Measurements from ENCODE around the gene OSBPL7. TPM values are rescaled to one million over a fixed set of nuclear protein-coding genes. Genes with fewer than 3 reads are reported as not detected.

OSBPL7 gene
- total RNA-seq, 1 donor from 2014 or later, result 5.1 TPM

DNA sequence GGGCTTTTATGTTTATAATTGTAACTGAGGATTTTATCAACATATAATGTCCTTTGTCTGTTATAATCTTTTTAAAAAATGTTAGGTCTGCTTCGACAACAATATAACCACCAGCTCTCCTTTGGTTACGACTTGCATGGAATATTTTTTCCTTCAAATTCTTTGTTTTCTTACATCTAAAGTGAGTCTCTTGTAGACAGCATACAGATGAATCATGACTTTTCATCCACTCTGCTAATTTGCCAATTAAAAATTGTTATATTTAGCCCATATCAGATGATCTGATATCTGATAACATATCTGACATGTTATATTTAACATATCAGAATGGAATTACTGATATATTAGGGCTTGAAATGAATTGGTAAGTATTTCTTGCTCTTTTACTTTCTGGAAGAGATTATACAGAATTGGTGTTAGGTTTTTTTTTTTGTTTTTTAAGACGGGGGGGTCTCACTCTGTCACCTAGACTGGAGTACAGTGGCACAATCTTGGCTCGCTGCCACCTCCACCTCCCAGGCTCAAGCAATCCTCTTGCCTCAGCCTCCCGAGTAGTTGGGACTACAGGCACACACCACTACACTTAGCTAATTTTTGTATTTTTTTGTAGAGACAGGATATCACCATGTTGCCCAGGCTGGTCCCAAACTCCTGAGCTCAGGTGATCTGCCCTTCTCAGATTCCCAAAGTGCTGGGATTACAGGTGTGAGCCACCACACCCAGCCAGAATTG, 61.0 kb downstream of the OSBPL7 start:
- no peaks in the 10 kb centered on the region for H3K4me1 Mint-ChIP-seq
- H3K4me3 ChIP-seq, result no peak overlapping the region
- H3F3A ChIP-seq (ENCODE audit: low read depth), result no peaks in the 10 kb centered on the region
- peaks cover 6% of the 10 kb centered on the region for H3K9me3 ChIP-seq (ENCODE audit: low read depth)
- H3K9me3 Mint-ChIP-seq, result peaks cover 5% of the 10 kb centered on the region
- H3K79me2 ChIP-seq (ENCODE audit: low read depth), result no peaks in the 10 kb centered on the region
- no peaks in the 10 kb centered on the region for H3K4me1 ChIP-seq
- H3K4me2 ChIP-seq, result no peak overlapping the region
- no peak for DNase-seq (ENCODE audit: low spot score)
- no peak overlapping the region for H3K27ac ChIP-seq
- TF ChIP-seq EZH2phosphoT487 (IDR thresholded peaks at IDR 0.05), result no peak
- no peak for TF ChIP-seq EZH2 (IDR thresholded peaks at IDR 0.05)
- TF ChIP-seq, protein P1, sequence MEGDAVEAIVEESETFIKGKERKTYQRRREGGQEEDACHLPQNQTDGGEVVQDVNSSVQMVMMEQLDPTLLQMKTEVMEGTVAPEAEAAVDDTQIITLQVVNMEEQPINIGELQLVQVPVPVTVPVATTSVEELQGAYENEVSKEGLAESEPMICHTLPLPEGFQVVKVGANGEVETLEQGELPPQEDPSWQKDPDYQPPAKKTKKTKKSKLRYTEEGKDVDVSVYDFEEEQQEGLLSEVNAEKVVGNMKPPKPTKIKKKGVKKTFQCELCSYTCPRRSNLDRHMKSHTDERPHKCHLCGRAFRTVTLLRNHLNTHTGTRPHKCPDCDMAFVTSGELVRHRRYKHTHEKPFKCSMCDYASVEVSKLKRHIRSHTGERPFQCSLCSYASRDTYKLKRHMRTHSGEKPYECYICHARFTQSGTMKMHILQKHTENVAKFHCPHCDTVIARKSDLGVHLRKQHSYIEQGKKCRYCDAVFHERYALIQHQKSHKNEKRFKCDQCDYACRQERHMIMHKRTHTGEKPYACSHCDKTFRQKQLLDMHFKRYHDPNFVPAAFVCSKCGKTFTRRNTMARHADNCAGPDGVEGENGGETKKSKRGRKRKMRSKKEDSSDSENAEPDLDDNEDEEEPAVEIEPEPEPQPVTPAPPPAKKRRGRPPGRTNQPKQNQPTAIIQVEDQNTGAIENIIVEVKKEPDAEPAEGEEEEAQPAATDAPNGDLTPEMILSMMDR (IDR thresholded peaks at IDR 0.05), result no peak
- peaks cover 15% of the 10 kb centered on the region for H3K27me3 Mint-ChIP-seq (ENCODE audit: insufficient read depth, low read depth)
- no peak overlapping the region for H3K27ac Mint-ChIP-seq
- H3K9ac ChIP-seq, result no peak overlapping the region
- H3K4me3 Mint-ChIP-seq, result no peak overlapping the region
- no peaks in the 10 kb centered on the region for H4K20me1 ChIP-seq (ENCODE audit: low read depth)
- no peaks in the 10 kb centered on the region for H3K36me3 ChIP-seq
- no peaks in the 10 kb centered on the region for H3K36me3 Mint-ChIP-seq
- H2AFZ ChIP-seq (replicated peaks), result no peak overlapping the region
- peaks cover 46% of the 10 kb centered on the region for H3K27me3 ChIP-seq

DNA sequence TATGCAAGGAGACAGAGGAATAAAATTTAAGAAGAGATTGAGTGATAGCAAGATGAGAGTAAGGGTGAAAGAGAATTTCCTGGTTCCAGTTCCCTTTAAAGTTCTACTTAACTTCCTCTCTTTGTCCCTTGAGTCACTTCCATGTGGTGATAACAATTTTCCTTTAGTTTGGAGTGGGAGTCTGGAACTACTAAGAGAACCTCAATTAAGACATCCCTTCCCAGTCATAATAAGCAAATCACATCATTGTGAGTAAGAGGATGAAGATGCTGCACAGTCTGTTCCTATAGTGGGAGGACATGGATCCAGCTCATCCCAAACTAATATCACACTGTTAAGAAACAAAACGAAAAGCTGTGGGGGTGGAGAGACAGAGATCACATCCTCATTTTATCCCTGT, 64.2 kb downstream of the OSBPL7 start:
- Histone ChIP-seq H3K4me2 (no peak overlapping the region), H3F3A (ENCODE audit: low read depth) (no peaks in the 10 kb centered on the region), H2AFZ (replicated peaks) (no peak overlapping the region), H3K27ac (no peak overlapping the region), H3K36me3 (no peaks in the 10 kb centered on the region), H3K9me3 (ENCODE audit: low read depth) (no peaks in the 10 kb centered on the region), H3K9ac (no peak overlapping the region), H3K4me3 (no peak overlapping the region), H4K20me1 (ENCODE audit: low read depth) (no peaks in the 10 kb centered on the region), H3K79me2 (ENCODE audit: low read depth) (no peaks in the 10 kb centered on the region), H3K4me1 (no peaks in the 10 kb centered on the region), H3K27me3 (peaks cover 56% of the 10 kb centered on the region)
- Mint-ChIP-seq H3K9me3 (peaks cover 7% of the 10 kb centered on the region), H3K4me3 (no peak overlapping the region), H3K4me1 (no peaks in the 10 kb centered on the region), H3K36me3 (no peaks in the 10 kb centered on the region), H3K27ac (no peak overlapping the region), H3K27me3 (ENCODE audit: insufficient read depth, low read depth) (peaks cover 12% of the 10 kb centered on the region)
- DNase-seq (ENCODE audit: low spot score), result no peak
- TF ChIP-seq EZH2phosphoT487 (IDR thresholded peaks at IDR 0.05), result no peak
- TF ChIP-seq, protein P1 (IDR thresholded peaks at IDR 0.05), result no peak
- TF ChIP-seq EZH2 (IDR thresholded peaks at IDR 0.05), result no peak

Other genes with a start within 250 kb of the OSBPL7 start
- 454 and 543 TPM in 2 replicates for gene KPNB1, start 171.9 kb downstream of the OSBPL7 start, total RNA-seq (ENCODE audit: low replicate concordance)
- 3.0 and 21.6 TPM in 2 replicates for gene TBKBP1, start 127.6 kb downstream of the OSBPL7 start, total RNA-seq (ENCODE audit: low replicate concordance)
- gene TBX21, start 88.6 kb downstream of the OSBPL7 start, total RNA-seq (ENCODE audit: low replicate concordance), result 0.12 TPM in 1 of 2 replicates, not detected in the other
- 48.2 and 63.3 TPM in 2 replicates for gene MRPL10, start 9.7 kb upstream of the OSBPL7 start, total RNA-seq (ENCODE audit: low replicate concordance)
- gene LRRC46, start 9.9 kb upstream of the OSBPL7 start, total RNA-seq (ENCODE audit: low replicate concordance), result 0.06 and 0.12 TPM in 2 replicates
- 29.8 and 61.3 TPM in 2 replicates for gene SCRN2, start 19.5 kb upstream of the OSBPL7 start, total RNA-seq (ENCODE audit: low replicate concordance)
- gene SP6, start 29.4 kb upstream of the OSBPL7 start, total RNA-seq (ENCODE audit: low replicate concordance), result 0.04 and 0.65 TPM in 2 replicates
- gene SP2, start 74.4 kb upstream of the OSBPL7 start, total RNA-seq (ENCODE audit: low replicate concordance), result 1.6 and 2.3 TPM in 2 replicates
- gene PNPO, start 119.8 kb upstream of the OSBPL7 start, total RNA-seq (ENCODE audit: low replicate concordance), result 8.0 and 9.1 TPM in 2 replicates
- gene PRR15L, start 136.1 kb upstream of the OSBPL7 start, total RNA-seq (ENCODE audit: low replicate concordance), result not detected in 2 replicates
- gene CDK5RAP3, start 149.3 kb upstream of the OSBPL7 start, total RNA-seq (ENCODE audit: low replicate concordance), result 104 and 168 TPM in 2 replicates
- gene COPZ2, start 216.0 kb upstream of the OSBPL7 start, total RNA-seq (ENCODE audit: low replicate concordance), result 0.30 and 0.74 TPM in 2 replicates
- 73.4 and 104 TPM in 2 replicates for gene NFE2L1, start 226.6 kb upstream of the OSBPL7 start, total RNA-seq (ENCODE audit: low replicate concordance)

Data from neural progenitor cell (in vitro differentiated cells).